NCI-H2081 (cell line): ENCODE data around the gene GSG1L.

Experiments
- DNase-seq, 2 experiments: peaks; one replicate each; lab custom pipeline; 2025; lab: John Stamatoyannopoulos, UW

GSG1L gene

DNA sequence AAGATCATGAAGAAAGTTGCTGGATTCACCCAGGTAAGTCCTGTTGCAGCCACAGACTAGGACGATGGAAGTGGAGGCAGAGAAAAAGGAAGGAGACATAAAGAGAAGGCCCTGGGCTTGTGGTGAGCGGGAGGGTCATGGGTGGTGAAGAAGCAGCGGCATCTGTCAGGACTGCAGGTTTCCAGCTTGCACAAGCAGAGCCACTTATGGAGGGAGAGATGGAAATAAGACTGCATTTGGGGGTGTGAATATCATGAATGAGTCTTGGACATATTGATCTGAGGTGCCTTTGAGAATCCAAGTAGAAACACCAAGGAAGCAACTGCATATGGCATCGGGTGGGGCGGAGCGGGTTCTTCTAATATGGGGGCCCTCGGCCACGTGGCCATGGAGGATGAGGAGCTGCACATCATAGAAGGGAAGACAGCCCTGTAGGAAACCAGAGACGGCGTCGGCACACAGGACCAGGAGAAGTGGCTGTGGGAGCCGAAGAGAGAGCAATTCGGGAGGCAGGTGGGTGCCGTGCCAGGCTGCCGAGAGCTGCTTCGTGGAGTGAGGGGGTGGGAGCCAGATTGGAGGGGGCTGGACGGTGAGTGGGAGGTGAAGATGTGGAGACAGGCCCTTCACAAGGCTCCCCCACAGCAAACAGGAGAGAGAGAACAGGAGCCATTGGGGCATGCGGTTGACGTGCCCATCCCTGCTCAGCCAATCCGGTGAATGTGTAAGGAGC is 243.5 kb downstream of the GSG1L start:
- DNase-seq, result no peak

DNA sequence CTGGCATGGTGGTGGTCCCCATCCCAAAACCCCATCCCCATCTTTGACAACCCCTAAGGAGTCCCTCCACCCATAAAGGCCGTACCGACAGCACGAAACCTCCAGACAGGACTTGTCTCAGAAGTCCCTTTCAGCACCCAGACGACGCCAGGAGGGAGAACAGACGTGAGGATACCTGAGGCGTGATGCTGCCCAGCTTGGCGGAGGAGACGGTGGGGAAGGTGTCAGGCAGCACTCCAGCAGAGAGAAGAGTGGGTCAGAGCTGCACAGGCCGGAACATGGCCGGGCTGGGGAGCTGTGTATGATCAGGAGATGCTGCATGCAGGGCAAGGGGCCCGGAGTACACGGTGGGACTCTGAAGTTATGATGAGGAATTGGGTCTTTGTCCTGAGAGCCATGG is 244.2 kb downstream of the GSG1L start:
- DNase-seq, result no peak

DNA sequence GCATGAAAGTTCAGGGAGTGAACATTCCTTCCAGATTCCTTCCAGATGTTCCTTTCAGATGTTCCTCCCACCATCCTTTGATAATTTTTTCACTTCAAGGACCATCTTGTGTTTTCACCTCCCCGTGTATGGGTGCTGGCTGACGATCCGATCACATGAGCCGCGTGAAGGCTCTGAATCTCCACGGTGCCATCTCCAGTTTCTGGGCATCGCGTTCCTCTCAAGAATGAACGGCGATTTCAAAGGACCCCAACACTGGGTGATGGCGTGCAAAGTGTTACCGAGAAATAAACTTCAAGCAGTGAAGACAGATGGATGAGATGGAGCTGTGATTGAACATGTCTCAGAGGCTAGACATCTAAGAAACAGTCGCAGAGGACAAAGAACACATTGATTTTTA is 245.3 kb downstream of the GSG1L start:
- DNase-seq, result no peak

DNA sequence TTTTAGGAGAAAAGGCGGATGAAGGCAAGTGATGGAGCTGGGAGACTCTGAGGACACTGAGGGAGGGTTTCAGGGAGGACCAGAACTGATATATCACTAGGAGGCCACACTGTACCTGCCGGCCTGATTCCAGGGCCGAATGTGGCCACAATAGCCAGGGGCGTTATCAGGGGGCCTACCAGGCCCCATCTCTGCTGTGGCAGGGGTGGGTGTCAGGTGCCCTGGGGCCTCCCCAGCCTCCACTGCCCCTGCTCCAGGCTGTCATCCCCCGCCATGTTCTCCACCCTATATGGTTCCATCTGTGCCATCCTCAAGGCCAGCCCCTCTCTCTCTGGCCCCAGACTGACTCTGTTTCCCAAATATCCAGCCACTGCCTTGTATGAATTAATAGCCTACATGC is 246.5 kb downstream of the GSG1L start:
- no peak for DNase-seq

DNA sequence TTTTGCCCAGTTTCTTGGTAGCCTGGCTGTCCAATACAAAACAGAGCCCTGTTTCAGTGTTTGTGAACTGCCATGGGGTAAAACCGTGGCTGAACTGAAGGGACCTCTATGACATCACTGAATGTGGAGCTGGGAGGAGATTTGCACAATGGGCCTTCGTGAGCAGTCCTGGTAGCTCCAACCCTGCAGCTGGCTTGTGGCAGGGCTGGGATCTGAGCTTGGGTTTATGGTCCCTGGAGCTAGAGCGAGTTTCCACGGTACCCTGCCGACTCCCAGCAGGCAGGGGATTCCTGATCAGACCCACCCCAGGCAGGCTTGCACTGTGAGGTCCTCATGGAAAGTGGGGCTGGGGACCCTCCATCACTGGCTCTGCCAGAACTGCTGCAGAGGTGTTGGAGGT is 247.0 kb downstream of the GSG1L start:
- DNase-seq, result no peak

DNA sequence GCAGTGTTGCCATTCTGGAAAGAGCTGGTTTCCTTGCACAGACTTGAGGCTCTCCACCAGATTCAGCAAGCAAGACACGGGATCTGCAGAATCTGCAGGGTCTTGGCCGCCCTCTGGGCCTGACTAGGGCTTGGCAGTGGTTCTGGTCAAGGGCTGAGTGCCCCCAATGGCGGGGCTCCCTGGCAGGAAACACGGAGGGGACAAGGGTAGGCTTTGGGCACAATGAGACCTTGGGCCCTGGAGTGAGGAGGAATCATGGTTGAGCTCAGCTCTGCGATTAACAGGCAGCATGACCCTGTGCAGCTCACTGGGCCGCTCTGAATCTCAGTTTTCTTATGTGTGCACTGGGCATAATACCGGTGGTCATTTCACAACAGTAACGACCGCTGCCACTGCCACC is 249.9 kb downstream of the GSG1L start:
- no peak for DNase-seq

DNA sequence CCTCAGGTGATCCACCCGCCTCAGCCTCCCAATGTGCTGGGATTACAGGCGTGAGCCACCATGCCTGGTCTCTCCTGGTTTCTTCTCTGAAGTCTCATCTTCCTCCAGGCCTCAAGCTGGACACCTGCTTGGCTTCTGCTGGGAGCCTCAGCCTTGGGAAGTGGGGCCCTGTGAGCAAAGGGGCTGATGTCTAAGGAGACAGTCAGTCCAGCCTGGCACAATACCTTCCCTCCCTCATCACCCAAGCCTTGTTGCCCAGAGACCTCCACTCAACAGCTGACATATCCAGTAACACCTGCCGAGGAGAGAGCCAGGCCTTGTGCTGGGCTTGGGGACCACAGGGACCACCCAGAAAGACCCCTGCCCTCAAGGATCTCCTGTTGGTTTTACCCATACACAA is 251.6 kb downstream of the GSG1L start:
- no peak for DNase-seq

DNA sequence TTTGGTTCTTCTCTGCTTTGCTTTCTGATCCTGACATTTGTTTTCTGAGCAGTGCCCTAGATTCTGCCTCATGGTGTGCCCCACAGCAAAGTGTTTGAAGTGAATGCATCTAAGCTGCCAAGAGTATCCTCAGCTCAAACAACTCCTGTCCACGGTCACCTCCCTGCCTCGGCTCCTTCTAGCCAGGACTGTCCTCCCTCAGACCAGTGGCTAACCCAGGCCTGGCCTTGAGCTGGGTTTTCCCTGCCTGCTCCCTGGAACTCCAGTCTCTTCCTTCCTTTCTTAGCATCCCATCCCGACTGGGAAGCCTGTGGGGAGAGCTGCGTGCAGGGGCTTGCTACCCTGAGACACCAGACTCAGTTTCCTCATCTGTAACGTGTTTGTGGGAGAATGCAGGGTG is 256.5 kb downstream of the GSG1L start:
- DNase-seq, result no peak

DNA sequence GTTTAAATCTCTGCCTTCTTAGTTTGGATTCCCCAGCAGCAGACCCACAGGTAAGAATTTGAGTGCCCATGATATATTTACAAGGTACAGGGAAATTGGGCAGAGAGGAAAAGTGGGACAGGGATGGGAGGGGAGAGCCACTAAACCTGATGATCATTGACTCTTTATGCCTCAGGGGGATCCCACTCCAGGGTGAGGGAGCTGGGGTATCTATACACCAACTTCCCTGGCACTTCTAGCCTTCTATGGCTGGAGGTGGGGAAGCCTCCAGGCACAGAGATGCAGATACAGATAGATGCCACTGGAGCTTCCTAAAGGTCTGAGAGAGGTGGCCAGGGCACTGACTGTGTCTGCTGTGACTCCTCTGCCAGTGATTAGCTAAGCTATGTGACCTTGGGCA is 257.1 kb downstream of the GSG1L start:
- no peak for DNase-seq

DNA sequence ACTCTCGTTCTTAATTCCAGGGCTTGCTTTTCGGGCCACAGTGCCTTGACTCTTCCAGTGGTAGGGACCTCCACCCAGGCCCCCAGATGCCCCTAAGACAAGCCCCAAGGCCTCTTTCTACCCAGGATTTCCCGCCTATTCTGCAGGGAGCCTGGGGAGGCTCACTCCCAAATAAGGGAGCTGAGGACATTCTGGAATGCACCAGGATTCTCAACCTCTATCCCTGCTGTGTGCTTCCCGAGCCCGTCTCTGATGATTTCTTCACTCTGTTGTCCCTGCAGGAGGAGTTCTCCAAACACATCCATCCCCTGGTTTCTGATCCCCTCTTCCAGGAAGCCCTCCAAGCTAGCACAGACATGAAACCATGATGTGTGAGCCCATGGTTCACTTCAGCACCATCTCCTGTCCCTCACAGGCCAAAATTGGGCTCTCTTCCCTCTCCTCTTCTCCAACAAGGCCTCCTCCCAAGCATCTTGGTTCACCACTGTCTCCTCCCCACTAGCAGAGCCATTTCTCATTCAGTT is 257.6 kb downstream of the GSG1L start:
- DNase-seq, result no peak

DNA sequence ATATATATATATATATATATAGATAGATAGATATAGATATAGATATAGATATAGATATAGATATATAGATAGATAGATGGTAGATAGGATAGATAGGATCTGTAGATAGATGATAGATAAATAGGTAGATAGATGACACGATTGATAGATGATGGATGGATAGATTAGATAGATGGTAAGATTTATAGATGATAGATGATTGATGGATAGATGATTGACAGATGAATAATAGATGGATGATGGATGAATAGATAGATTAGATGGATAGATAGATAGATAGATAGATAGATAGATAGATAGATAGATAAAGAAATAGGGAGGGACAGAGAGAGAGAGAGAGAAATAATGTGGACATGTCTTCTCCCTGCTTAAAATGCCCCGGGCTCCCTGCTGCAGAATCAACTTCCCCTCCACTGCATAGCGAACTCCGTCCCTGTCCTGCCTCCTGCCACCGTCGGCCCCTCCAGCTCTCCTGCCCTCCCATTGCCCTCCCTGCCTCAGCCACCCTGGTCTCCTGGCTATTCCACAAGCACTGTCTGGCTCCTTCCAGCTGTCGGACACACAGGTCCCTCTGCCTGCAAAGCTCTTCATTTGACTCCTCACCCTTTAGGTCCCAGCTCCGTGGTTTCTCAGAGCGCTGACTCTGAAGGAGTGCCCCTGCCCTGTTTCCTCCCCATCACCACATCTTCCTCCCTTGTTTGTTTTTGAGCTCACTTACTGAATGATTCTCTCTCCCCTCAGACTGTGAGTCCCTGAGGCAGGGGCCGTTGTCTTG is 259.6 kb downstream of the GSG1L start:
- DNase-seq, result no peak

DNA sequence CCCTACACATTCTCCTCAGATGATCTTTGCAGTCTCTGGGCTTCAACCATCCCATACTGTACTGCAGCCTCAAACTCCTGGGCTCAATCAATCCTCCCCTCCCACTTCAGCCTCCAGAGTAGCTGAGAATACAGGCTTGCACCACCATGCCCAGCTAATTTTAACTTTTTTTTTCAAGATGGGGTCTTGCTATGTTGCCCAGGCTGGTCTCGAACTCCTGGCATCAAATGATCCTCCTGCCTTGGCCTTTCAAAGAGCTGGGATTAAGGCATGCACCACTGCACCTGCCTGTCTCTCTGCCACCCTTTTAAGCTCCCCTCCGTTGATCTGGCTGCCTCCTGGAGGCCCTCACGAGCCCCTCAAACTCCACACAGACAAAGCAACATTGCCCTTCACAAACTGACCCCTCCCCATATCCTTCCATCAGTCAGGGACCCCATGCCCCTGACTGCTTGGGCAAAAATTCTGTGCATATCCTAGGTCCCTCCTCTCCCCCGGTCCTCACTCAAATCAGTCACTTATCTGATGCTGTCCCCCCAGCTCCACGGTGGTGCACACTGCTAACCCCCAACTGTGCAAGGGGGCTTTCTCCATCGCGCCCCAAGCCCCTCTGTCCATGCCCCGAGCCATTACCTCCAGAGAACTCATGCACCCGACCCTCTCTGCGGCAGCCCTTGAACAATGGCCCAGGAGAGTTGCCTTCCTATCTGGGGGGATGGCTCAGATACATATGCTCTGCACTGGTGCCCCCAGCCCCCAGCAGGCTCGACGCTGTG is 260.7 kb downstream of the GSG1L start:
- no peak for DNase-seq

DNA sequence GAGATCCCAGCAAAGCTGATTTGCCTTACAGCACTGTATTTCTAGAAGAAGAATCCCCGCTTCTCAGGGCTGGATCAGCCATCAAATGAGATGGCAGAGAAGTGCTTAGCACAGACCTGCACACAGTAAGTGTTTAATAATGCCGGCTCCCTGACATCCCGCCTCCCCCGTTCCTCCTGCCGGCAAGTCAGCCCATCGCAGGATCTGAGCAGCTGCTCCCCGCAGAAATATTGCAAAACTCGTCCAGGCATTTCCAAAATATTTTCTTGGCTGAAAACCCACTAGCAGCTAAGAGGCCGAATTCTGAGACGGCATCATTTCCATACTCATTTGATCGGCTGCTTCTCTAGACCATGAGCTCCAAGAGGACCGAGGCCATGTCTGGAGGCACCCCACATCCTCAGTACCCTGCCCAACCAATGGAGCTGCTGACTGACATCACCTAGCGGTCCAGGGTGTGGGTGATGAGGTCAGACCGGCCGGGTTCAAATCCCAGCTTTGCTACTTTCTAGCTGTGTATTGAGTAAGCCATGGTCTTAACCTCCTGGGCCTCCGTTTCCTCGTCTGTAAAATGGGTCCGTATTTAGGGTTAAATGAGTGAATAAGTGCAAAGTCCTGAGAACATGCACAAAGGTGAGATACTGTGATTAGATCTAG is 262.1 kb downstream of the GSG1L start:
- no peak for DNase-seq

DNA sequence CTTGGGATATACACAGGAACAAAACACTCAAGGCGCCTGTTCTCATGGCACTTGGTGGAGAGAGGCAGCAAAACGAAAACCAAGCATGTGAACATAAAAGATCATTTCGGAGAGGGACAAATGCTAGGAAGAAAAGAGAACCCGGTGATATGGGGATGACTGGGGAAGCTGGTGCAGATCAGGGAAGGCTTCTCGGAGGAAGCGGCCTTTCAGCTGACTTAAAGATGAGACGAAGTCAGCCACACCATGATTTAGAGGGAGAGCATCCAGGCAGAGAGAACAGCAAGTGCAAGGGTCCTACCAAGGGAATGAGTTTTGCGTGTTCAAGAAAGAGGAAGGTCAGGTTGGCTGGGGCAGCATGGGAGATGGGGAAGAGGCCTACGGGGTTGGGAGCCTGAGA is 262.7 kb downstream of the GSG1L start:
- no peak for DNase-seq

DNA sequence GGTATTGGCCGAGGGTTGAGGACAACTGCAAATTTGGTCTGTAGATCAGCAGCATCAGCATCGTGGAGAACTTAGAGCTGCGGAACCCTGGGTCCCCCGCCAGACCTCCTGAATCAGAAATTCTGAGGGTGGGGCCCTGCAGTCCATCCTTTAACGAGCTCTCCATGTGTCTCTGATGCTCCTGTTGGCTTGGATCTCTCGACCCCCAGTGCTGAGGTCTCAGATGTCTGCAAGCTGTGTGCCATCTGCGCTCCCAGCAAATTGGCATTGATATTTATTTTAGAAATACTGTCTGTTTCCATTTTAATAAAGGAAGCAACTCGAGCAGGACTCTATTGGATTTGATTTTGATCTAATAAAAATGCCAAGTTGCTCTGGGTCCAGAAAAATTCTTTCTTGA is 263.6 kb downstream of the GSG1L start:
- DNase-seq, result no peak

DNA sequence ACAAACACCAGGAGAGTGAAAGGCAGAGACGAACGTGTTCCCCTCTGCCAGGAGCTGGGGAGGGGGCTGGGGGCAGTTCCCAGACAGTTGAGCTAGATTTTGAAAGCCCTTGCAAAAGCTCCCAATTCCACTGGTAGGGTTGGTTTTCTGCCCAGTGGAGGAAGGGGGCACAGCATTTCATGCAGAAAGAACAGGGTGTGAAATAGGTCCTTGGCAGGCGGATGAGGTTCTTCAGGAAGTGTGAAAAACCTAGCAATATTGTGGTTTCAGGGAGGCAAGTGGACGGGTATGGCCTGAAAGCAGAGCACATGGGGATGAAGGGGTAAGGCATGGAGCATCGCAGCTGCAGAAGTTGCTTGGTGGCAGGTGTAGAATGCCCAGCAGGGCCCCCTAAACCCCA is 265.3 kb downstream of the GSG1L start:
- no peak for DNase-seq

DNA sequence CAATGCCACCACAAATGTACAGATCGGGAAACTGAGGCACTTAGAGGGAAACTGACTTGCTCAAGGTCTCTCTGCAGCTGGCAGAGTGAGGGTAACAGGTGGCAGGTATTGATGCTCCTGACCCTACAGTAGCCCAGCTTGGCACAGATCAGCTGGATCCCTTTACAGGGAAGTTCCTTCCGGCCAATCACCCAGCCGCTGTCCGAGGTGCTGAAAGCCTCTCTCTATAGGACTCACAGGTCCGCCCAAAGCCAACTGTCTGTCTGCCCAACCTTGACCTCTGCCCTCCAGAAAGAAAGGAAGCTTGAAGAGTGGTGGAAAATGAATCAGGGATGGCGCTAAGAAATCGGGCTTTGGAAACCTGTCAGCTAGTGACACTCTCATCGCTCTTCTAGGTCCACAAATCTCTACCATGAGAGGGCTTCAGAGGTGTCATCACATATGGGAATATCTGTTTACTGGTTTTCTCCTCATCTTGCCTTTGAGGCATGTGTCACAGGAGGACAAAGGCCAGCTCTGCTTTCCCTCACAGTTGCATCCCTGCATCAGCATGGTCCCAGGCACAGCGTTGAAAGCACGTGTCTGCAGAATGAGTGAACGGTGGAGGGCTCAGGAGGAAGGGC is 267.4 kb downstream of the GSG1L start:
- DNase-seq, result no peak

DNA sequence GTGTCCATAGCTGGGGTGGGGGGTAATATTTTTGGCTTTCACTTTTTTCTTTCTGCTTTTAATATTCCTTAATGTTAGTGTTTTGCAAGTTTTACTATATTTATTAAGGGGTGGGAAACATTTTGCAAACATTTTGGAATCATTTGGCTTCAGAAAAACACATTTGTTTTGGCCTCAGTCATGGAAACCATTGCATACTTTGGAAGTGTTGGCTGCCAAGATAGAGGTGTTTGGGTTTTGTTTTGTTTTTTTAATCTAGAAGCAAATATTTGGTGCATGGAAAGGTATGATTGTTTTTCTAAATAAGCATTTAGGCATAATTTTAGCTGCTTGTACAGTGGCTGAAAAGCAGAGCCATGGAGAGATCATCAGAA is 270.3 kb downstream of the GSG1L start:
- no peak for DNase-seq

DNA sequence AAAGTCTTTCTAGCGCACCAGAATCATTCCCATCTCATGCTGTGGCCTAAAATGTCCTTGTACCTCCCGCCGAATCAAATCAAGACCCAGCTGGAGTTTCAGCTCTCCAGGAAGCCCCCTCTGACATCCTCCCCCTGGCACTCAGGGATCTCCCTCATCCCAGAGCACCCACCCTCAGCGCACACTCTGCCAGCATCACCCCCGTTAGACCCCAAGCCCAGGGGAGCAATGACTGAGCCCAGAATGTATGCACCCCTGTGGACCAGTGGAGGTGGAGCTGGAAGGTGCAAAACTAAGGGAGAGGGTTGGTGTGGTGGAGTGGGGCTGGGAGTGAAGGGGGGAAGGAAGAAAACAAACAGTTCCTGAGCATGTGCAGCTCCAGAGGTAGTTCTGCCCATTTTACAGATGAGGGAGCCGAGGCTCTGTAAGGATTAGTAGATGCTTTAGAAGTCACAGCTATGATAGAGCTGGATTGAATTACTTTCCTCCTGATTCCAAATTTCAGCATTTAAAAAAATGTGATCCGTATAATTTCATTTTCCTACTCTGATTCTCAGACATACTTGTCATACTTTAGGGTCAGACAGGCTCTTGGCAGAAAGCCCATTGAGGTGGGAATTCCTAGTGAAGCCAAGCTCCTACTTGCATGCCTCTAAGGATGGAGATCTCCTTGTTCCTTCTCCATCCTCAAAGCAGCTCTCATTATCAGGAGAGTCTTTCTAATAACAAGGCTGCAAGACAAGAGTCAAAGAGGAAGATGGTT is 270.8 kb downstream of the GSG1L start:
- no peak for DNase-seq

DNA sequence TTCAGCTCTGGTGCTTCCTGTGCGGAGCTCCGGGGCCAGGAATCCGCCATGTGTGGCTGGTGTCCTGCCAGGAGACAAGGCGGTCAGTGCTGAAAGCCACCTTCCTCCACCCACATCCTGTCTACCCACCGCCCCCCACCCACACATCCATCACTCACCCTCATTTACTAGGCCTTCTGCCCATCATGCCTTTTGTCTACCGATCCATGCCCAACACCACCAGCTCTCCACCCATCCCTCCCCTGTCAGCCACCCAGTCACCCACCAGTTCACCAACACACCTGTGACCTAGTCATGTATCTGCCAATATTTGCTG is 272.2 kb downstream of the GSG1L start:
- no peak for DNase-seq
